ENCODE data around the gene TIMM50. TPM values are rescaled to one million over a fixed set of nuclear protein-coding genes. Genes with fewer than 3 reads are reported as not detected.

The TIMM50 gene
- total RNA-seq, 6 donors from 2014 or later: 47.8 to 80.9 (median 54.4) TPM

- Histone ChIP-seq H3K27ac (peak within 1 kb of the TSS; percentile 94 to 98 (median 96)), H3K27me3 (no peaks in the 10 kb centered on the region)
- TF ChIP-seq CTCF (IDR thresholded peaks at IDR 0.05) (peak; percentile 82 to 96 (median 86)), POLR2A (IDR thresholded peaks at IDR 0.05) (peak in 3 of 4 donors; percentile 74 to 88 (median 78)), EP300 (IDR thresholded peaks at IDR 0.05) (peak in 1 of 4 donors; percentile 37), POLR2AphosphoS5 (IDR thresholded peaks at IDR 0.05) (peak; percentile 80 to 97)
Observed at GRCh38 chr19:39539518-39540332, 59.1 kb downstream of the TIMM50 start, which contains the start of gene EID2. EID2 (minus strand) TSS chr19:39540161; CDS start chr19:39540079, 82 bp downstream.

GRCh38 chr19:39540333-39540673, 59.7 kb downstream of the TIMM50 start:
- Histone ChIP-seq H3K27ac (peak overlapping the region in 2 of 4 donors; percentile 94 to 96), H3K36me3 (no peaks in the 10 kb centered on the region), H3K4me1 (peaks cover 12 to 24% (median 19%) of the 10 kb centered on the region in 4 donors), H3K9me3 (no peaks in the 10 kb centered on the region), H3K4me3 (peak overlapping the region in 3 of 4 donors; percentile 73 to 95 (median 90)), H3K27me3 (no peaks in the 10 kb centered on the region)
- DNase-seq: no peak
- ATAC-seq (ENCODE audit: low FRiP score in 2 of 2): no peak
- WGBS, 2 donors: 8 to 10% methylated on average over 10 of the region's 10 CpGs
- TF ChIP-seq CTCF (IDR thresholded peaks at IDR 0.05): peak in 1 of 6 experiments; percentile 2
- TF ChIP-seq EP300 (IDR thresholded peaks at IDR 0.05): no peak

More at GRCh38 chr19:39539518-39540332, 59.1 kb downstream of the TIMM50 start, which contains the start of gene EID2:
- peak within 1 kb of the TSS; percentile 73 to 95 (median 85) for H3K4me3 ChIP-seq
- H3K4me1 ChIP-seq: peaks cover 12 to 24% (median 19%) of the 10 kb centered on the region in 4 donors
- ATAC-seq (ENCODE audit: low FRiP score in 2 of 2) (peak; percentile 96 to 99), DNase-seq (peak; percentile 98)
- WGBS, 2 donors: 0% methylated on average over 36 to 71 of the region's 84 CpGs
- H3K9me3 ChIP-seq: no peaks in the 10 kb centered on the region
- H3K36me3 ChIP-seq: no peaks in the 10 kb centered on the region

Other genes with a start within 250 kb of the TIMM50 start
- gene IFNL3, start 235.8 kb upstream of the TIMM50 start, total RNA-seq: not detected
- gene IFNL4, start 232.0 kb upstream of the TIMM50 start, total RNA-seq: not detected
- not detected for gene IFNL2, start 212.4 kb upstream of the TIMM50 start, total RNA-seq
- gene IFNL1, start 184.4 kb upstream of the TIMM50 start, total RNA-seq: not detected
- gene LRFN1, start 160.0 kb upstream of the TIMM50 start, total RNA-seq: 1 to 10 TPM in 5 of 6 donors, under 1 TPM in 1; 0.69 to 5.0 (median 1.8) TPM
- gene GMFG, start 144.8 kb upstream of the TIMM50 start, total RNA-seq: 100 to 1,000 TPM in 2 of 6 donors, 10 to 100 TPM in 4; 23.0 to 163 (median 75.3) TPM
- gene SAMD4B, start 138.4 kb upstream of the TIMM50 start, total RNA-seq: 100 to 1,000 TPM in 2 of 6 donors, 10 to 100 TPM in 4; 57.7 to 125 (median 79.3) TPM
- gene PAF1, start 89.7 kb upstream of the TIMM50 start, total RNA-seq: 10 to 100 TPM; 28.6 to 48.0 (median 35.4) TPM
- 10 to 100 TPM; 18.9 to 51.1 (median 33.7) TPM for gene MED29, start 89.5 kb upstream of the TIMM50 start, total RNA-seq
- 100 to 1,000 TPM; 195 to 525 (median 238) TPM for gene ZFP36, start 74.0 kb upstream of the TIMM50 start, total RNA-seq
- gene PLEKHG2, start 68.2 kb upstream of the TIMM50 start, total RNA-seq: 10 to 100 TPM; 15.8 to 48.1 (median 29.0) TPM
- gene RPS16, start 44.9 kb upstream of the TIMM50 start, total RNA-seq: 1,000 to 10,000 TPM in 4 of 6 donors, 100 to 1,000 TPM in 2; 634 to 2,303 (median 1,625) TPM
- gene SUPT5H, start 35.3 kb upstream of the TIMM50 start, total RNA-seq: 100 to 1,000 TPM in 4 of 6 donors, 10 to 100 TPM in 2; 94.9 to 183 (median 111) TPM
- not detected for gene DLL3, start 18.1 kb downstream of the TIMM50 start, total RNA-seq
- not detected for gene SELENOV, start 34.3 kb downstream of the TIMM50 start, total RNA-seq
- gene EID2B, start 52.0 kb downstream of the TIMM50 start, total RNA-seq: 1 to 10 TPM; 1.2 to 6.3 (median 2.4) TPM
- 10 to 100 TPM in 5 of 6 donors, 1 to 10 TPM in 1; 9.4 to 24.2 (median 16.2) TPM for gene EID2, start 59.3 kb downstream of the TIMM50 start, total RNA-seq
- not detected for gene LGALS13, start 121.7 kb downstream of the TIMM50 start, total RNA-seq
- not detected for gene LGALS16, start 175.1 kb downstream of the TIMM50 start, total RNA-seq
- not detected for gene LGALS14, start 223.6 kb downstream of the TIMM50 start, total RNA-seq